Stimulated activated CD8-positive, alpha-beta memory T cell treated with anti-CD3 and anti-CD28 coated beads, Interleukin-12 subunit alpha, Interleukin-12 subunit beta, amount 100 ng/mL, for 24 hours (primary cell): ENCODE data around the gene UBAP1L.
A peak's percentile ranks its signal among the peaks of the same experiment; 100 is the strongest.

ENCODE experiments used
- DNase-seq: peaks from one replicate; pipeline ENCODE4 v3.0.0-alpha.2; 2020; ENCODE audit errors: extremely low read depth

The UBAP1L gene

DNA sequence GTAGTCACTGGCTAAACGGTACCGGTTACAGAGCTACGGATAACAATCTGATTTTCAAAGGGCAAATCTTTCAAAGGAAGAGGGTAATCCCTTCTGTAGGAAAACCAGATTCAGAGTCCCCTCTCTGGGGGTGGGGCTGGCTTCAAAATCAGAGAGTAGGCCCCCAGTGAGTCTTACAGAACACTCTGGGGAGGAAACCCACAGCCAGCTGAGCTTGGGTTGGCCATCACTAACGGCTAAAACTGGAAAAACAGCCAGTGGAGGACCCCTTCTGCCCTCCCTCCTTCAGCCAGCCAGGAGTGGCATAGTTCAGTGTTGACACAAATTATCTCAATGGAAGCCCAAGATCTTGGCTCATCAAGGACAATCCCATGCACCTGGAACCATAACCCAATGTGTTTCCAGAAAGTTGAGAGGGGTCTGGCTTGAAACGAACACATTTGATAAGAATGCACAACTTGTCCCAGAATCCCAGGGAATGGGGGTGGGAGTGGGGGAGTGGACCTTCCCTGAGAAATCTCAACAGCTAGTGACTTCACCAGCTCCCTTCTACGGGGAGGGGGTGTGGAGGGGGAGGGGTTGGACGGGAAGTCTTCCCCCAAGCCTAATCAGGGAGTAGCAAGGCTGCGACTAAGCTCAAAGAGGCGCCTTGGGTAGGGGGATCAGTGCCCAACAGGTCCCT lies 48.2 kb downstream of the UBAP1L start:
- no peak for DNase-seq

DNA sequence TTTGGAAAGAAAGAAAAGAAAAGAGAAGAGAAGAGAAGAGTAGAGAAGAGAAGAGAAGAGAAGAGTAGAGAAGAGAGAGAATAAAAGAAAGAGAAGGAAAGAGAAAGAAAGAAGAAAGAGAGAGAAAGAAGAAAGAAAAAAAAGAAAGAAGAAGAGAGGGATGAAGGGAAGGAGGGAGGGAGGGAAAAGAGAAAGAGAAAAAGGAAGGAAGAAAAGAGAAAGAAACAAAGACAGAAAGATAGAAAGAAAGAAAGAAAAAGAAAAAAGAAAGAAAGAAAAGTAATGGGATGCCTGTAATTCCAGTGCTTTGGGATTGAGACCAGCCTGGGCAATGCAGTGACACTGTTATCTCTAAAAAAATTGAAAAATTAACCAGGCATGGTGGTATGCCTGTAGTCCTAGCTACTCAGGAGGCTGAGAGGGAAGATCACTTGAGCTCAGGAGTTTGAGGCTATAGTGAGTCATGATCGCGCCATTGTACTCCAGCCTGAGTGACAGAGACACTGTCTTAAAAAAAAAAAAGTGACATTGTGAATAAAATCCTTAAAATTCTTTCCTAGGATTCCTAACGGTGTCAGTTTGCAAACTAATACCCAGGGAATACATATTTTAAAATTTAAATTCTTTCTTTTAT lies 48.9 kb downstream of the UBAP1L start:
- no peak for DNase-seq

DNA sequence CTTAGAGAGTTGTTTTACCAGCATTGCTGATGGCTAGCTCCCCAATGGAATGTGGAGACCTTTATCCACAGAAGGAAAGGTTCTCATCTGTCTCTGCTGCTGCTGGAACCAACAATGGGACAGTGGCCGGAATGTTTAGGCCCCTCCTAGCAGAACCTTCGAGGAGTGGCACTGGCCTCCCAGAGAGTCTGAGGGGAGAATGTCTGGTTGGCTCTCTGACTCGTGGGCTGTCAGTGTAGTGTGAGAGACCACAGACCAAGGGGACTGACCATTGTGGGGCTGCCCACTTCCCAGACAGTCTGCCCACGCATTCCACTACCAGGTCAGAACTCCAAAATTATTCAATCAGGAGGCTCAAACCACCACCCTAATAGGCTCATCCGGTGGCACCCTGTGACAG lies 52.3 kb downstream of the UBAP1L start:
- no peak for DNase-seq

DNA sequence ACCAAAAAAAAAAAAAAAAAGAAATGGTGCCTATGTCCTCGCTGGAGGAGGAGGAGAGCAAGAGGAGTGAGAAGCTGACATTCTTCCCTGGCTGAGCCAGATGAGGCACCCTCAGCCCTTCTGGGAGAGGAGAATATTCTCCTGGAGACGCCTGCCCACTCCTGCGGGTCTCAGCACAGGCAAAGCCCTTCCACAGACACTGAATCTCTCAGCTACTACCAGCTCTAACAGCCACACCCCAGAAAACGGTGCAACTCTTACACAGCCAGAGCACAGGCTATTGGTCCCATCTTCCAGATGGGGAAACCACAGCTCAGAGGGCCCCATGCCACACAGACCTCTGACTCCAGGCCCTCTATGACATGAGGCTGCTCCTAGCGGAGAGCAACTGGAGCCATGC lies 52.9 kb downstream of the UBAP1L start:
- no peak for DNase-seq

DNA sequence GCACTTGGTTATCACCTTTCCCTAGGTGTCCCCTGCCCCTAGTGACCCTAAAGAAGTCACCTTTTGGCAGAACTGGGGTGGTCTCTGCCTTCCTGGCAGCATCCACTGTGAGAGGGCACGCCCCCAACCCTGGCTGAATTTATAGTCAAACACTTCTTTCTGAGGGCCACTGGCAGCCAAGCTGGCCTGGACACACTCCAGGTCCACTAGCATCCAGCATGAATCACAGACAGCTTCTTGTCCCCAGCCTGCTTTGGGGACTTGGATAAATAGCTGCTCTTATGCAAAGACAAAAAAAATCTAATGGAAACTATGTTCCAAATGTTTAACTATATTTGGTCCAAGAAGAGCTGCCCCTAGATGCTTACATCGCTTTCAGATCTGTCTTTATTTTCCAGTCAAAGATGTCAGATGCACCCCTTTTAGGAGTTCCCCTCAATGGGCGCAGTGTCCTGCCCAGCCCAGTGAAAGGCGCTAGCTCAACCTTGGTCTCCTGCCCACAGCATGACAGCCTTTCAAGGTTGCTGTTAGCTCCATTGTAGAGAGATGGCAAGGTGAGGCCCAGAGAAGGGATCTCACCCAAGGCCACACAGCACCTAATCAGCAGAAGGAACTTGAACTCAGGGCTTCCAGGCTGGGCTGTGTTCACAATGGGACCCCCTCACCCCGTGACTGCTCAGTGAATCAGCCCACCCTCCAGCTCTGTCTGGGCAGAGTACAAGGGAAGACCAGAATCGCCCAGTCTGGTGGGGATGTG lies 54.2 kb downstream of the UBAP1L start:
- no peak for DNase-seq

DNA sequence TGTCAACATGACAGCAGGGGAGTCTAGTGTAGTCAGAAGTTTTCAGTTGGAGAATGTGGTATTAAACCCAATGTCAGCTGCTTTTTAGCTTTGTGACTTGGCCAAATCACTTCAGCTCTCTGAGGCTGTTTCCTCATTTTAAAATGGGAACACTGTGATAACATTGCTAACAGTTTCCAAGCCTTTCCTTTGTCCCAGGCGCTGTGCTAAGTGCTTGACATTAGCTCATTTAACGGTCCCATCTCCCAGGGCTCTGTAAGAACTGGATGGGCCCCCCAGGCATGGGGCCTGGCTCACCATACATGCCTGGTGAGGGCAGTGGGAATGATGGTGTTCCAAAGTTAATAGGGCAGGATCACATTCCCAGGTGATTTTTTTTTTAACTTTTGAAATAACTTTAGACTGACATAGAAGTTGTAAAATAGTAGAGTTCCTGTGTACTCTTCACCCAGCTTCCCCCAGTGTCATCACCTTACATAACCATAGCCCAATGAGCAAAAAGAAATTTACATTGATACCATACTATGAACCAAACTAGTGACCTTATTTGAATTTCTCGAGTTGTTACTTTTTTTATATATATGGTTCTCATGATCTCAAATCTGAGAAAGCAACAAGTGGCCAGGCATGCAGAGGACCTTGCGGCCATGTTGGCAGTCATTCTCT lies 54.9 kb downstream of the UBAP1L start:
- DNase-seq, result no peak

DNA sequence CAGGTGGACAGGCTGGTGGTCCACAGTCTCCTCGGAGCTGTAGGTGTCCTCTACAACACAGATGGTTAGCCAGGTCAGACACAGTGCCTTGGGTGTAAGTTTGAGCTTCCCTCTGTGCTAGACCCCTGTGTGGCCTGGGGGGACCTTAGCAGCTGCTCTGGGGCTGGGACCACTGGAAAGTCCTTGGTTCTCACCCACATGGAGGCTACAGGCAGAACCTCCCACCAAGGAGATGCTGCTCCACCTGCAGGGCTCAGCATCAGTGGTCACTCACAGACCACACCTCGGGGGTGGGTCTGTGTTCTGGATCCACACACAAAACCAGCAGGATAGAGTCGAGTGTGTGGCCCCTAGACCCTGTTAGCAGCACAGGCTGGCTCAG lies 55.6 kb downstream of the UBAP1L start:
- DNase-seq, result no peak

DNA sequence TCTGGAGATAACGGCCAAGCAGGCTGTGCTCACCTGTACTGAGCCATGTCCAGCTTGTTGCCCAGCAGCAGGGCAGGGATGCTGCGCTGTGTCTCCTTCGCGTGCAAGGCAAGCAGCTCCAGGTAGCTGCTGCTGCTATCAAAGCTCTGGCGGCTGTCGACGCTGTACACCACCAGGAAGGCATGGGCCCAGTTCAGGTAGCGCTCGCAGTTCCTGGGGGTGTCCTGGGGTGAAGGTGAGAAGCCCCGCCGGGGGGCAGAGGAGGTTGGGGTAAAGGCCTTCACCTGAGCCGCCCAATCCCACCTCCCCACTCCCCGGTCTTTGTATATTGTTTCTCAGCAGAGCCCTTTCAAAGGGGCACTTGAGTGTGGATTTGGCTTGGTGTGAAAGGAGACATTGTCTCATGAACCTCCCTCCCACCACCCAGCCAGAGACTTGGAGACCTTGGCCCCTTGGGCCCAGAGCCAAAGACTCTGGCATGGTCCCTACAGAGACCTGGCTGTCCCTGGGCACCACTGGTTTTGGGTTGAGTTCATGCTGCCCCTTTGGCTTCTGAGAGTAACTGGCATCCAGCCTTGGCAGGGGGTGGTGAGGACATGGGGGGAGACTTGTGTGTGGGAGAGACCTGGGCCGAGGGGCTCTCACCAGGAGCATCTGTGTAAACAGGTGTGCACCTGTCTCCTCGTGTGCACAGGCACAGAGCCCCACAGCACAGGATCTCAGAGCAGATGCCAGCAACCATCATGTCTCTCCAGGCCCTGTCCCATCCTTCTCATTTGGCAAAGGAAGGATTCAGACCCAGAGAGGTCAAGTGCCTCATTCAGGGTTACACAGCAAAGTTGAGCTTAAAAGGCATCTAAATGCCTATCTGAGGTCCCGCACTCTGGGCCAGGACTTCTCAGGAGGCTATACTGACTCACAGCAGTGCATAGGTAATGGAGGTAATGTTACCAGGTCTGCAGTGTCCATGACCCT lies 56.3 kb downstream of the UBAP1L start:
- DNase-seq, result no peak

DNA sequence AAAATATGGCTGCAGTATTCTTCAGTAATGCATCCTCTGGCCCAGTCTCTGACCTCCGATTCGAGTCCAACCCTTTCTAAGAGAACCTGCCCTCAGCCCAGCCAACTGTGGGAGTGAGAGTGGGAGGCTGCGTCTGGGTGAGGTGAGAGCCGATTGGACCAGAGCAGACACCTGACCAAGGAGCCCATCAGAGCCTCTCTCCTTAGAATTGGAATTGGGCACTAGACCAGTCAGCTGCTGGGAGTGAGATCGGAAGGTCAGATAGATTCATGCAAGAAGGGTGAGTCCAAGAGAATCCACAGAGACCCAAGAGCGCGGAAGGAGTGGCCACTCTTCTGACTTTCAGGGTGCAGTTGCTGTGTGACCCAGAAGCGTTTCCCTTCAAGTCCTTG lies 57.5 kb downstream of the UBAP1L start:
- no peak for DNase-seq

DNA sequence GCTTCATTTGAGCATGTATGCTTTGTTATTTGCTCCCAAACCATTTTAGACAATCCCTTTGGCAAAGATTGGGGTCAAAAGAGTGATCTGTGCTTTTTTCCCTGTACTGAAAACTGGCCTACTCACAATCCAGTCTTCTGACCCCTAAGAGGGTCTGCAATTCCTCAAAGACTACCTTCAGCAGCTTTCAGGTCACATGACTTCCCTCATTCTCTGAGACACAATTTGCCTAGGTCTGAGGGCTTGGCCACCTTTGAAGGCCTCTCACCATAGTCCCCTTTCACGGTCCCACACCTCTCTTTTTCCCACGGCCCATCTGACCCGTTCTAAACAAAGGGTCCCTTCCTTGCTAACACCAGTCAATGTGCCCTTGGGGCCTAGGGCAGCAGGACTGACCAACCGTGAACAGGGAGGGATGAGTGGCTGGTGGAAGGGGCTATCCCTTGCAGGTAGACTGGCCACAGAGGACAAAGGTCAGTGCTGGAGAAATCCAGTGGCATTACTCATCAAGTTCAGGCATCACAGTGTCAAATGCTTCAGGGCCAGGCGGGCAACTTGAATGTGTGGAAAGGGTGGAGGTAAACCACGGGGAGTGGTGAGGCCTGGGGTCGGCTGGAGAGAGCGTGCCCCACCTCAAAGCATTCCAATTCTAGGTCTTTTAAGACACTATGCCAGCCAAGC lies 58.0 kb downstream of the UBAP1L start:
- DNase-seq, result no peak

DNA sequence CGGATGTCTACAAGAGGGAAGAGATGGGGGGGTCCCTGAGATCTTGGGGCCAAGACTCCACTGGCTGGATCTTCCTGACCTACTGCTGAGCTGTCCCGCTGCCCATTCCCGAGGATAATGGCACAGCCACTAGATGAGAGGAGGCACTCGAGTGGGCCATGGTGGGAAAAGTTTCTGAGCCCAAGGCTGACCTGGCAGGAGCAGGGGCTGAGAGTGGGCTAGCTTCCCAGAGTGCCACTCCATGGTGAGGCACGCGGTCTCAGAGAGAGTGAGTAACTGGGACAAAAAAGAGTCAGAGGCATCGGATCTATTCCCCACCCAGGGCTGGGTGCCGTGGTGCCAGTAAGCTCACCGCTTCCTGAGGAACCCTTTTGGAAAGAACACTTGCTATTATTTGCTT lies 58.9 kb downstream of the UBAP1L start:
- DNase-seq, result no peak

DNA sequence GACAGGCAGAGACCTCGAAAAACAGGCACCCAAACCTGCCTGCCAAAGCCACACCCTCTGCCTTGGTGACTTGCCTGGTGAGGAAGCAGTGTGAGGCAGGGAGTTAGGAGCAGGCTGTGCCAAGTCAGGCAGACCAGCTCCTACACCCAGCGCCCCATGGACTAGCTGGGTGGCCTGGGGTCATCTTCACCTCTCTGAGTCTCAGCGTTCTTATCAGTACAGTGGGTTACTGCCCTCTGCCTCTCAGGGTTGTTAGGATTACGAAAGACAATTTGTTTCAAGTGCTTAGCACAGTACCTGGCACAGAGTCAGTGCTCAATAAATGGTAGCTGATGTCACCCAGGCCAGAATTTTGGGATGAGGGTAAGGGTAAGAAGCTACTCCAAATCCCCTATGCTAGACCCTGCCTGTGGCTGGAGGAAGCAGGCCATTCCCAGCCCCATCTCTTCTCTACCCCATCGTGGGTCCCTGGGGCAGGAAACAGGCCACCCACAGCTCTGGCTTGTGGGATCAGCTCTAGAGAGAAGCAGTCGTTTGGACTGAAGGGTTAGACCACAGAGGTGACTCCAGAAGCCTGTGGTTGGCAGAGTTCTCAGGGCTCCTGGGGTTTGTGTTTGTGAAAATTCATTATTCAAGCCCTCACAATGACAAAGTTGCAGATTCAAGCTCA lies 59.7 kb downstream of the UBAP1L start:
- no peak for DNase-seq

DNA sequence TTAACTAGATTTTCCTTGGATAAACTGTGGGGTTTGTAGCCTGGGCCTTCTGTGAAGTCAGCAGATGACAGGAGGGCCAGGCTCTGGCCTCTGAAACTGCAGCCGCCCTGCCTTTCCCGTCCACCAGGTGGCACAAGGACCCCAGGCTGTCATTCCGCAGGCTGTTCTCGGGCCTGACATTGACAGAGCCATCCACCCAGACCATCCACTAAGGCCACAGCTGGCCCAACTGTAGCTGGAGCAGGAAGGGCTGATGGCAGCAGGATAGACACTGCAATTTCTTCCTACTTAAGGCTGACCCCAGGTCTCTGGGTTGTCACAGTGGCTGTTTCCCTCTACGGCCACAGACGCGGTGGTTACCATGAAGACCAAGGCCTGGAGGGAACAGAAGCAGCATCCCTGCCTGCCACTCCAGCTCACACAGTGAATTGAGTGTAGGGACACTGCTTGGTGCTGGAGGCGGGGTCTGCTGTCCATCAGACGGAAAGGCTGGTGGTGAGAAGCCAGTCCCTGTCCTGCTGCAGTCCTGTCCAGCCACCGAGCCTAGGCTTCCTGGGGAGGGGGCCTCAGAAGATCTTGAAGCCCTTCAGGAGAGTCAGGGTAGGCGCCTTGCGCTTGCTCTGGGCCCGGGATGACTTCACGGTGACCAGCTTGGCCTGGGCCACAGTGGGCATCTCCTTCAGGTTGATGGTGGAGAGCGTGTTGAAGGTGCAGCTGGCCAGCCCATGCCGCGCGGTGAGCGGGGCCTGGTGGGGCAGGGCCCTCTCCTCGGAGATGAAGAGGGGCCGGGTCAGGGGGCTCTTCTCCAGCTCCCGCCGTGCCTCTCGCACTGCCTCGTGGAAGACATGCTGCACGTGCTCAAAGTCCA lies 60.4 kb downstream of the UBAP1L start:
- no peak for DNase-seq

DNA sequence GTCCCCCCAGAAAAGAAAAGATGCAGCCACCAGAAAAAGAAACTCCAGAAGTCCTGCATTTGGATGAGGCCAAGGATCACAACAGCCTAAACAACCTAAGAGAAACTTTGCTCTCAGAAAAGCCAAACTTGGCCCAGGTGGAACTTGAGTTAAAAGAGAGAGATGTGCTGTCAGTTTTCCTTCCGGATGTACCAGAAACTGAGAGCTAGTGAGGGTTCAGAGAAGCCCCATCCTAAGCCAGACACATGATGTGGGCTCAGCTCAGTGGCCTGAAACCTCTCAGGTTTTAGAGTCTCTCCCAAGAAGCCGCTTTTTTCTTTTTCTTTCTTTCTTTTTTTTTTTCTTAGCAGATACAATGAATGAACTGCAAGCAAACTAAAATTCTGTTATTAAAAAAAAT lies 62.0 kb downstream of the UBAP1L start:
- no peak for DNase-seq

DNA sequence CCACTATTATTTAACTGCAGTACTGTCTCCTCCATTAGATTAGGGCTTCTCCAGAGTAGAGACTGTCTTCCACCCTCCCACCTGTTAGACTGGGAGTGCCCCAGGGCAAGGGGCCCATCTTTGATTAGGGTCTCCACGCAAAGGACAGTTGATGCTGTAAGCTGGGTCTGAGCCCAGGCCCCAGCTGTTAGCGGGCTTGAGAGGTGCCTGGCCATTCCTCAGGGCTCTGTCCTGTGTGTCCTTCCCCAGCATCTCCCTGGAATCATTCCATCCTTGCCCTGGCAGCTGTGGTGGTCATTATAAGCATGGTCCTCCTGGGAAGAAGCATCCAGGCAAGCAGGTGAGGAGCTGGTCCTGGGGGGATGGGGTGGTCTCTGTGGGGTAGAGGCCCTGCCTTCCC lies 63.7 kb downstream of the UBAP1L start:
- DNase-seq, result no peak

DNA sequence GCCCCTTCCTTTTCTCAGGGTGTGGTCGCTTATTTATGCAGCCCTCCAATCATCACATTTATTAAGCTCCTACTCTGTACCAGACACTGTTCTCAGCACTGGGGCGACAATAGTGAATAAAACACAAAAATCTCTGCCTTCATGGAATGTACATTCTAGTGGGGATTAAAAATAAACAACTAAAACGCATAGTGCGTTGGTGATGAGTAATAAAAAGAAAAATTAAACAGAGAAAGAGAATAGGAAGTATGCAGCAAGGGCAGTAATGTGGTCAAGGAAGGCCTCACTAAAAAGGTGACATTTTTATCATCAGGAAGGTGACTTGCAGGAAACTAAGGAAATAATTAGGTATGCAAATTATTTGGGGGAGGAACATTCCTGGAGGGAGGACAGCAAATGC lies 64.7 kb downstream of the UBAP1L start:
- DNase-seq, result no peak

DNA sequence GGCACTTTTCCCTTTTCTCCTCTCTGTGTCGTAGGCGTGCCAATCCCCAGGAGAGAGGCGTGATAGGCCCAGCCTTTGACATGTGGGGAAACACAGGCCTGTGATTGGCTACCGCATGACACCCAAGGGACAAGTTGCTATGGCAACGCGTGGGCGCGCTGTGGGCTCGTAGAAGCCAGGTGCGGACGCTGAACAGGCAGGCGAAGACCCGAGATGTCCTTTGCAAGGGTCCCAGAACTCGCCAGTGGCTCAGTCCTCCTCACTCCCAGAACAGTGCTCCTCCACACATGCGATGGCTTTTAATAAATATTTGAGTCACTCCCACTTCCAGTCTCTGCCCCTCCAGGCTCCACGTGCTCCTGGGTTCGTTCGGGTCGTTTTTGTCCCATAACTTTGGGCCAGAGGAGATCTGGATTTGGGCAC lies 65.6 kb downstream of the UBAP1L start:
- peak; percentile 77 for DNase-seq

DNA sequence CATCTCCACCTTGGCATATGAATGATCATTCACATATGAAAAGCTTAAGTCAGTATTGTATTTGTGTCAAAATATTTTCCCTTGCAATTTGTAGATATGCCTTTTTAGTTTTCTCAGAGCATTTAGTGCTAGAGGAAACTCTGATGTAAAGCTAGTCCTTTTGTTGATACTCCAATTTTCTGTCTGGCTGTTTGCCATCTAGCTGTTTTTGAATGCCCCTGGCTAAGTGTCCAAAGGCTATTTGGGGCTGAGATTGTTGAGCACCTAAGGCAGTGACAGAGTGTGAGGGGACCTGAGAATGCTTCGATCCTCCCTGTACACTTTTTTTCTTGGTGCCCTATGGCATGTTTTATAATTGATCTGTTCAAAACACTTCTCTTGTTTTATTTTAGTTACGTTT lies 66.8 kb downstream of the UBAP1L start:
- DNase-seq, result no peak

DNA sequence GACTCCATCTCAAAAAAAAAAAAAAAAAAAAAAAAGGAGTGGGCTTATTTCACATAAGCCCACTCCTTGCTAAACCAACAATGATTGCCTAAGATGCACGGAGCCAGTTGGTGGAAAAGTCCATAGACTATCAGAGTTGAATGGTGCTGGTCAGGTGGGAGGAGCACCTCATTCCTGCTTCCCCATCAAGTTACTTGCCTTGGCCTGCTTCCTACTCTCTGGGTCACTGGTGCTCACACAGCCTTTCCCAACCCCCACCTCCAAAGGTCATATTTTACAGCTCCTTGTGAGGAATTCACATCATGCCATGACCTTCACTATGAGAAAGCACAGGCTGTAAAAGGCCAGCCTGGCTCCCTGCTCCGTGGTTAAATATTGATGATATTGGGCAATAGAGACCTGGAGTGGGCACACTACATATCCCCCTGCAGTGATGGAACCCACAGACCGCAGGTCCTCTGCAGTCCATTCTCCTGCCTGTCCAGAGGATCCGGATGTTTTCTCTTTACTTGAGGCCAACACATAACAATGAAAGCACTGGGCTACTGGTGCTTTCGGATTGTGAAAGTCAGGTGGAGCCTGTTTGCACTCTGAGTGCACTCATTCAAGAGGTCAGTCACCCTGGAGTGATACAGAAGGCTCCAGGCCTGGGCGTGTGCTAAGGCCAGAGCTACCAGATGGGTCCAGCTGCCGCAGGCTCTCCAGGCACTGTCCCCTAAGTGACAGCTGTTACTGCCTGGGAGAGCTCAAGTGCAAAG lies 70.1 kb downstream of the UBAP1L start, which contains the start of gene SLC51B:
TSS of gene SLC51B (plus strand) at position 664 of the 758 bp plus-strand sequence. CDS start 4,618 bp downstream, outside the sequence.
- DNase-seq, result no peak
